K562 (cell line): ENCODE data around the gene SLAMF6. TPM values are rescaled to one million over a fixed set of nuclear protein-coding genes. Genes with fewer than 3 reads are reported as not detected.
A peak's percentile ranks its signal among the peaks of the same experiment; 100 is the strongest.
"Not testable (repeated sequence)": the region's sequence is repeated elsewhere in the genome, so short reads cannot be mapped to it uniquely, and the experiment has no call there.

ENCODE experiments used
- ATAC-seq: fragments of 200-7000 bp; cut with Tn5 transposase; 3 replicates; pipeline ENCODE4 v1.9.1; 2020; ENCODE audit warnings: moderate library complexity
- BruUV-seq: library from RNA; stranded (reverse); fragments of 400-500 nt; replicated peaks from 2 replicates; lab custom pipeline; 2021; lab: Mats Ljungman, UMichigan
- CTCF ChIA-PET: fragments of 300-600 bp; formaldehyde crosslinking; extraction: SDS; loops from one replicate; lab custom pipeline; 2021; ENCODE audit warnings: low intra/inter-chr PET ratio; lab: Yijun Ruan, JAX
- POLR2A ChIA-PET: fragments of 300-600, 350-650 bp; sonication (Branson Sonifier 250); formaldehyde crosslinking; extraction: SDS; loops from one replicate; lab custom pipeline; 2021; ENCODE audit warnings: antibody characterized with exemption, inconsistent platforms; lab: Yijun Ruan, JAX
- DNase-seq, 4 experiments: peaks; one replicate each; pipeline versions ENCODE4 v3.0.0 to v3.0.0-alpha.2; 2011 to 2018; ENCODE audit warnings: low spot score in 3 of 4, mixed read lengths in 3 of 4; ENCODE audit errors: extremely low read depth in 1 of 4
- FAIRE-seq: peaks from 2 replicates; lab custom pipeline; 2011; peaks lifted over from hg19 to GRCh38; lab: Jason Lieb, UNC
- H2AFZ ChIP-seq: 2 replicates; pipeline ENCODE4 v1.6.0; 2011; ENCODE audit warnings: low read depth, low read length, control low read depth, inconsistent platforms
- H3K27ac ChIP-seq: fragments of 200-600 bp; 3 replicates; pipeline ENCODE4 v1.8.0; 2011; ENCODE audit warnings: low read depth, mild to moderate bottlenecking, control low read depth, inconsistent platforms, low read length, moderate library complexity, mixed read lengths; ENCODE audit errors: extremely low read depth
- H3K27me3 ChIP-seq, 2 experiments: fragments of 300-600 bp in 1 of 2; 2 replicates in 1 of 2; 3 replicates in 1 of 2; pipeline versions ENCODE4 v1.6.0 to v1.8.0; 2011; ENCODE audit warnings: inconsistent platforms in 2 of 2, low read length in 2 of 2, mild to moderate bottlenecking in 1 of 2, mixed read lengths in 1 of 2, moderate library complexity in 1 of 2; ENCODE audit not compliant: control insufficient read depth in 2 of 2, insufficient read depth in 2 of 2
- H3K36me3 ChIP-seq: fragments of 300-600 bp; 3 replicates; pipeline ENCODE4 v1.8.0; 2011; ENCODE audit warnings: mild to moderate bottlenecking, low read length, inconsistent platforms; ENCODE audit not compliant: control insufficient read depth, insufficient read depth
- H3K4me1 ChIP-seq, 2 experiments: fragments of 200-600 bp in 1 of 2; replicated peaks in 1 of 2; 2 replicates in 1 of 2; 3 replicates in 1 of 2; pipeline versions ENCODE4 v1.5.1 to v1.8.0; 2011; ENCODE audit warnings: inconsistent platforms in 2 of 2, low read length in 2 of 2, mild to moderate bottlenecking in 1 of 2, mixed read lengths in 1 of 2, moderate library complexity in 1 of 2; ENCODE audit not compliant: control insufficient read depth in 2 of 2, insufficient read depth in 2 of 2
- H3K4me2 ChIP-seq: 2 replicates; pipeline ENCODE4 v1.6.1; 2011; ENCODE audit warnings: low read length, control low read depth, inconsistent platforms, mixed read lengths; ENCODE audit not compliant: insufficient read depth
- H3K4me3 ChIP-seq: fragments of 200-600 bp; sonication (generic), shearing (Covaris generic); 2 replicates; pipeline ENCODE4 v1.5.1; 2016; ENCODE audit warnings: control low read depth, inconsistent platforms
- H3K79me2 ChIP-seq: fragments of 200-600 bp; 3 replicates; pipeline ENCODE4 v1.8.0; 2011; ENCODE audit warnings: low read length, inconsistent platforms; ENCODE audit not compliant: control insufficient read depth, insufficient read depth
- H3K9ac ChIP-seq, 2 experiments: 2 replicates each; pipeline versions ENCODE4 v1.6.0 to v1.6.1; 2011; ENCODE audit warnings: low read depth in 2 of 2, low read length in 2 of 2, control low read depth in 1 of 2, inconsistent platforms in 1 of 2, mild to moderate bottlenecking in 1 of 2, mixed read lengths in 1 of 2; ENCODE audit not compliant: insufficient read depth in 1 of 2
- H3K9me1 ChIP-seq: one replicate; pipeline ENCODE4 v1.6.0; 2011; ENCODE audit warnings: inconsistent platforms, mild to moderate bottlenecking, low read length, moderate library complexity; ENCODE audit not compliant: control insufficient read depth, insufficient read depth
- H3K9me3 ChIP-seq: replicated peaks from 2 replicates; pipeline ENCODE4 v1.5.1; 2011; ENCODE audit warnings: low read depth, low read length, inconsistent platforms; ENCODE audit not compliant: control insufficient read depth, insufficient read depth
- H4K20me1 ChIP-seq: replicated peaks from 2 replicates; pipeline ENCODE4 v1.6.1; 2011; ENCODE audit warnings: low read length, inconsistent platforms, mixed read lengths; ENCODE audit not compliant: control insufficient read depth, insufficient read depth
- AFF1 ChIP-seq, 2 experiments: fragments of 450-650 bp; IDR thresholded peaks; 2 replicates each; pipeline ENCODE4 v1.6.1; 2018; ENCODE audit warnings: mild to moderate bottlenecking in 2 of 2, low read depth in 1 of 2; ENCODE audit not compliant: partially characterized antibody in 2 of 2
- FOXA3 ChIP-seq, 2 experiments: fragments of 450-650 bp in 1 of 2; sonication (generic) in 1 of 2; formaldehyde crosslinking; IDR thresholded peaks in 1 of 2; conservative IDR thresholded peaks in 1 of 2; 2 replicates each; pipeline versions ENCODE4 v1.4.0 to v1.8.0; 2020 to 2022; ENCODE audit warnings: mild to moderate bottlenecking in 2 of 2, missing genetic modification reagents in 1 of 2
- HDAC1 ChIP-seq, 2 experiments: fragments of 450-650 bp; IDR thresholded peaks; 2 replicates each; pipeline ENCODE4 v1.6.1; 2016 to 2017; ENCODE audit warnings: inconsistent platforms in 1 of 2, mild to moderate bottlenecking in 1 of 2, moderate library complexity in 1 of 2
- KDM1A ChIP-seq, 2 experiments: fragments of 450-650 bp; IDR thresholded peaks; 2 replicates each; pipeline ENCODE4 v1.6.1; 2016; ENCODE audit warnings: mild to moderate bottlenecking in 2 of 2
- PCBP2 ChIP-seq: fragments of 200-400 bp; formaldehyde crosslinking; IDR thresholded peaks from 2 replicates; pipeline ENCODE4 v1.6.1; 2018; ENCODE audit warnings: low read length, low read depth, mild to moderate bottlenecking, moderate library complexity; ENCODE audit not compliant: poor library complexity, severe bottlenecking
- SOX6 ChIP-seq: fragments of 450-650 bp; IDR thresholded peaks from 2 replicates; pipeline ENCODE4 v1.6.1; 2014; ENCODE audit warnings: mild to moderate bottlenecking
- ZNF316 ChIP-seq: fragments of 450-650 bp; IDR thresholded peaks from 2 replicates; pipeline ENCODE4 v1.6.1; 2016
- ZNF655 ChIP-seq: fragments of 250-450 bp; sonication (Bioruptor Pico); IDR thresholded peaks from 2 replicates; pipeline ENCODE4 v1.5.0; 2021
- WGBS: fragments of 100-300 bp; shearing (Covaris generic); methylation state at CpG from one replicate; pipeline ENCODE4 v1.1.6; 2016; ENCODE audit warnings: low coverage, mixed read lengths; ENCODE audit not compliant: insufficient coverage; ENCODE audit errors: missing lambda C conversion rate; 5-methylcytosine and 5-hydroxymethylcytosine counted together
- in situ Hi-C: fragments of 300-500 bp; cut with MboI; formaldehyde crosslinking; loops from 4 replicates; pipeline ENCODE4 v1.15.0; 2018; ENCODE audit warnings: inconsistent platforms, mixed read lengths
- intact Hi-C: fragments of 100-400 bp; cut with micrococcal nuclease; formaldehyde crosslinking; loops from 2 replicates; pipeline ENCODE4 v1.14.2; 2022
- polyA plus RNA-seq, 8 experiments: library from polyadenylated mRNA; depleted of rRNA in 4 of 8; stranded (reverse) in 5 of 8; unstranded in 3 of 8; fragments of >200 nt; fragmentation: Nextera tagmentation in 2 of 8; fragmentation: Illumina TruSeq in 1 of 8; extraction: Ambion mirVana in 2 of 8; extraction: Trizol in 1 of 8; gene quantifications; 2 replicates each; pipeline versions ENCODE4 v1.2.1 to v1.2.3, GENCODE V29; 2011 to 2014; ENCODE audit warnings: inconsistent platforms in 1 of 8, missing spikeins in 1 of 8
- total RNA-seq, 7 experiments: library from RNA; depleted of rRNA in 6 of 7; stranded (reverse); fragments of >200 nt in 6 of 7; fragmentation: Illumina TruSeq in 2 of 7; extraction: Trizol in 2 of 7; gene quantifications; 2 replicates each; pipeline versions ENCODE4 v1.2.1 to v1.2.3, GENCODE V29; 2011 to 2021; ENCODE audit warnings: low replicate concordance in 1 of 7

The SLAMF6 gene
- total and polyA plus RNA-seq, 9 of the 15 experiments (the other 6 are each of a cell fraction or from before 2014, with no cell fraction given) = 0.56 to 4.8 (median 1.1) TPM

GRCh38 chr1:160559437-160559836 lies 36.4 kb upstream of the SLAMF6 start:
- H3K9me1 ChIP-seq, H3K27me3 ChIP-seq, intact Hi-C loops, BruUV-seq, H2AFZ ChIP-seq, DNase-seq, H3K36me3 ChIP-seq, ATAC-seq, H3K9me3 ChIP-seq, H3K27ac ChIP-seq, H3K79me2 ChIP-seq, H3K4me2 ChIP-seq, H3K4me3 ChIP-seq, FAIRE-seq, H3K9ac ChIP-seq, H4K20me1 ChIP-seq, CTCF ChIA-PET, in situ Hi-C loops: not testable (repeated sequence)
- WGBS = 71% methylated on average over 3 of the region's 3 CpGs
- peaks cover 8 to 15% of the 10 kb centered on the region in 2 experiments for H3K4me1 ChIP-seq
- TF ChIP-seq ZNF316 = 0 out of 2 replicates have a peak, but pooled peaks have one; percentile 12
- POLR2A ChIA-PET = interaction anchor here (0.8 to 2.6 kb wide), 2 partner anchors 19 to 206 kb away, joined by 3 to 12 read pairs; no protein-coding TSS in a partner anchor

- no peaks in the 10 kb centered on the region for H3K27me3 ChIP-seq
- H3K4me2 ChIP-seq = peak overlapping the region; percentile 23; the same call in 1 of the 2 replicates
- BruUV-seq = no TSS peak
- FAIRE-seq (no peak), DNase-seq (no peak), ATAC-seq (no peak; the same call in 2 of the 3 replicates)
- no peaks in the 10 kb centered on the region for H4K20me1 ChIP-seq
- CTCF ChIA-PET = no interaction called here
- no peaks in the 10 kb centered on the region for H3K79me2 ChIP-seq
- in situ Hi-C loops = no loop called here
- no peaks in the 10 kb centered on the region for H3K9me3 ChIP-seq
- peak overlapping the region; percentile 58 for H2AFZ ChIP-seq
- H3K27ac ChIP-seq = peak overlapping the region; percentile 9; the same call in 1 of the 3 replicates
- H3K9me1 ChIP-seq = no peaks in the 10 kb centered on the region
- H3K36me3 ChIP-seq = no peaks in the 10 kb centered on the region
- no peak overlapping the region for H3K9ac ChIP-seq
- POLR2A ChIA-PET = interaction anchor here (1.0 to 2.6 kb wide), 4 partner anchors 8 to 18 kb away, joined by 4 to 12 read pairs (median 6); no protein-coding TSS in a partner anchor
- intact Hi-C loops = no loop called here
- peaks cover 8 to 15% of the 10 kb centered on the region in 2 experiments for H3K4me1 ChIP-seq
- H3K4me3 ChIP-seq = no peak overlapping the region
- WGBS = 25% methylated on average over 4 of the region's 4 CpGs
- no peak for TF ChIP-seq PCBP2
- 0 out of 4 replicates have a peak, but pooled peaks of 1 of the 2 experiments have one; percentile 27 for TF ChIP-seq HDAC1 (IDR thresholded peaks at IDR 0.05)
- TF ChIP-seq ZNF655 (CRISPR knock-in tag) = no peak
- peak in 1 of 2 experiments; percentile 55; a peak in 1 of 4 replicates for TF ChIP-seq KDM1A (IDR thresholded peaks at IDR 0.05)
- TF ChIP-seq FOXA3 (CRISPR knock-in tag; conservative IDR thresholded peaks at IDR 0.05 in 1 of 2, IDR thresholded peaks at IDR 0.05 in 1 of 2) = peak in 1 of 2 experiments; percentile 65; a peak in 2 of 4 replicates
- peak in 1 of 2 experiments; percentile 51 for TF ChIP-seq AFF1 (IDR thresholded peaks at IDR 0.05; ENCODE audit: low read depth in 1 of 2, partially characterized antibody in 2 of 2)
- TF ChIP-seq SOX6 = peak; percentile 86
Observed at GRCh38 chr1:160558660-160559380, 35.8 kb upstream of the SLAMF6 start.
